Inflammatory macrophage (primary cell): Measurements from ENCODE around the gene HACD4.

ENCODE experiments used
- DNase-seq, 2 donors: peaks; one replicate each; pipeline ENCODE4 v3.0.0-alpha.2; 2020 to 2022

Gene HACD4

GRCh38 chr9:20962536-20963225 lies 68.8 kb downstream of the HACD4 start:
- no peak for DNase-seq

- no peak for DNase-seq
Observed at GRCh38 chr9:20950707-20951106, 80.7 kb downstream of the HACD4 start.
